K562 (cell line): ENCODE measurements around the gene PDPK1. TPM values are rescaled to one million over a fixed set of nuclear protein-coding genes. Genes with fewer than 3 reads are reported as not detected.
A peak's percentile ranks its signal among the peaks of the same experiment; 100 is the strongest.
"Not testable (repeated sequence)": the region's sequence is repeated elsewhere in the genome, so short reads cannot be mapped to it uniquely, and the experiment has no call there.

Source experiments
- ATAC-seq: fragments of 200-7000 bp; cut with Tn5 transposase; 3 replicates; pipeline ENCODE4 v1.9.1; 2020; ENCODE audit warnings: moderate library complexity
- BruUV-seq: library from RNA; stranded (reverse); fragments of 400-500 nt; replicated peaks from 2 replicates; lab custom pipeline; 2021; lab: Mats Ljungman, UMichigan
- CTCF ChIA-PET: fragments of 300-600 bp; formaldehyde crosslinking; extraction: SDS; loops from one replicate; lab custom pipeline; 2021; ENCODE audit warnings: low intra/inter-chr PET ratio; lab: Yijun Ruan, JAX
- POLR2A ChIA-PET: fragments of 300-600, 350-650 bp; sonication (Branson Sonifier 250); formaldehyde crosslinking; extraction: SDS; loops from one replicate; lab custom pipeline; 2021; ENCODE audit warnings: antibody characterized with exemption, inconsistent platforms; lab: Yijun Ruan, JAX
- DNase-seq, 4 experiments: peaks; one replicate each; pipeline versions ENCODE4 v3.0.0 to v3.0.0-alpha.2; 2011 to 2018; ENCODE audit warnings: low spot score in 3 of 4, mixed read lengths in 3 of 4; ENCODE audit errors: extremely low read depth in 1 of 4
- FAIRE-seq: peaks from 2 replicates; lab custom pipeline; 2011; peaks lifted over from hg19 to GRCh38; lab: Jason Lieb, UNC
- H2AFZ ChIP-seq: 2 replicates; pipeline ENCODE4 v1.6.0; 2011; ENCODE audit warnings: low read depth, low read length, control low read depth, inconsistent platforms
- H3K27ac ChIP-seq: fragments of 200-600 bp; 3 replicates; pipeline ENCODE4 v1.8.0; 2011; ENCODE audit warnings: low read depth, mild to moderate bottlenecking, control low read depth, inconsistent platforms, low read length, moderate library complexity, mixed read lengths; ENCODE audit errors: extremely low read depth
- H3K27me3 ChIP-seq, 2 experiments: fragments of 300-600 bp in 1 of 2; 2 replicates in 1 of 2; 3 replicates in 1 of 2; pipeline versions ENCODE4 v1.6.0 to v1.8.0; 2011; ENCODE audit warnings: inconsistent platforms in 2 of 2, low read length in 2 of 2, mild to moderate bottlenecking in 1 of 2, mixed read lengths in 1 of 2, moderate library complexity in 1 of 2; ENCODE audit not compliant: control insufficient read depth in 2 of 2, insufficient read depth in 2 of 2
- H3K36me3 ChIP-seq: fragments of 300-600 bp; 3 replicates; pipeline ENCODE4 v1.8.0; 2011; ENCODE audit warnings: mild to moderate bottlenecking, low read length, inconsistent platforms; ENCODE audit not compliant: control insufficient read depth, insufficient read depth
- H3K4me1 ChIP-seq, 2 experiments: fragments of 200-600 bp in 1 of 2; replicated peaks in 1 of 2; 2 replicates in 1 of 2; 3 replicates in 1 of 2; pipeline versions ENCODE4 v1.5.1 to v1.8.0; 2011; ENCODE audit warnings: inconsistent platforms in 2 of 2, low read length in 2 of 2, mild to moderate bottlenecking in 1 of 2, mixed read lengths in 1 of 2, moderate library complexity in 1 of 2; ENCODE audit not compliant: control insufficient read depth in 2 of 2, insufficient read depth in 2 of 2
- H3K4me2 ChIP-seq: 2 replicates; pipeline ENCODE4 v1.6.1; 2011; ENCODE audit warnings: low read length, control low read depth, inconsistent platforms, mixed read lengths; ENCODE audit not compliant: insufficient read depth
- H3K4me3 ChIP-seq: fragments of 200-600 bp; sonication (generic), shearing (Covaris generic); 2 replicates; pipeline ENCODE4 v1.5.1; 2016; ENCODE audit warnings: control low read depth, inconsistent platforms
- H3K79me2 ChIP-seq: fragments of 200-600 bp; 3 replicates; pipeline ENCODE4 v1.8.0; 2011; ENCODE audit warnings: low read length, inconsistent platforms; ENCODE audit not compliant: control insufficient read depth, insufficient read depth
- H3K9ac ChIP-seq, 2 experiments: 2 replicates each; pipeline versions ENCODE4 v1.6.0 to v1.6.1; 2011; ENCODE audit warnings: low read depth in 2 of 2, low read length in 2 of 2, control low read depth in 1 of 2, inconsistent platforms in 1 of 2, mild to moderate bottlenecking in 1 of 2, mixed read lengths in 1 of 2; ENCODE audit not compliant: insufficient read depth in 1 of 2
- H3K9me1 ChIP-seq: one replicate; pipeline ENCODE4 v1.6.0; 2011; ENCODE audit warnings: inconsistent platforms, mild to moderate bottlenecking, low read length, moderate library complexity; ENCODE audit not compliant: control insufficient read depth, insufficient read depth
- H3K9me3 ChIP-seq: replicated peaks from 2 replicates; pipeline ENCODE4 v1.5.1; 2011; ENCODE audit warnings: low read depth, low read length, inconsistent platforms; ENCODE audit not compliant: control insufficient read depth, insufficient read depth
- H4K20me1 ChIP-seq: replicated peaks from 2 replicates; pipeline ENCODE4 v1.6.1; 2011; ENCODE audit warnings: low read length, inconsistent platforms, mixed read lengths; ENCODE audit not compliant: control insufficient read depth, insufficient read depth
- WGBS: fragments of 100-300 bp; shearing (Covaris generic); methylation state at CpG from one replicate; pipeline ENCODE4 v1.1.6; 2016; ENCODE audit warnings: low coverage, mixed read lengths; ENCODE audit not compliant: insufficient coverage; ENCODE audit errors: missing lambda C conversion rate; 5-methylcytosine and 5-hydroxymethylcytosine counted together
- in situ Hi-C: fragments of 300-500 bp; cut with MboI; formaldehyde crosslinking; loops from 4 replicates; pipeline ENCODE4 v1.15.0; 2018; ENCODE audit warnings: inconsistent platforms, mixed read lengths
- intact Hi-C: fragments of 100-400 bp; cut with micrococcal nuclease; formaldehyde crosslinking; loops from 2 replicates; pipeline ENCODE4 v1.14.2; 2022
- polyA plus RNA-seq, 8 experiments: library from polyadenylated mRNA; depleted of rRNA in 4 of 8; stranded (reverse) in 5 of 8; unstranded in 3 of 8; fragments of >200 nt; fragmentation: Nextera tagmentation in 2 of 8; fragmentation: Illumina TruSeq in 1 of 8; extraction: Ambion mirVana in 2 of 8; extraction: Trizol in 1 of 8; gene quantifications; 2 replicates each; pipeline versions ENCODE4 v1.2.1 to v1.2.3, GENCODE V29; 2011 to 2014; ENCODE audit warnings: inconsistent platforms in 1 of 8, missing spikeins in 1 of 8
- total RNA-seq, 7 experiments: library from RNA; depleted of rRNA in 6 of 7; stranded (reverse); fragments of >200 nt in 6 of 7; fragmentation: Illumina TruSeq in 2 of 7; extraction: Trizol in 2 of 7; gene quantifications; 2 replicates each; pipeline versions ENCODE4 v1.2.1 to v1.2.3, GENCODE V29; 2011 to 2021; ENCODE audit warnings: low replicate concordance in 1 of 7

Gene PDPK1
- total and polyA plus RNA-seq, 9 of the 15 experiments (the other 6 are each of a cell fraction or from before 2014, with no cell fraction given), result 4.0 to 37.2 (median 18.7) TPM

DNA sequence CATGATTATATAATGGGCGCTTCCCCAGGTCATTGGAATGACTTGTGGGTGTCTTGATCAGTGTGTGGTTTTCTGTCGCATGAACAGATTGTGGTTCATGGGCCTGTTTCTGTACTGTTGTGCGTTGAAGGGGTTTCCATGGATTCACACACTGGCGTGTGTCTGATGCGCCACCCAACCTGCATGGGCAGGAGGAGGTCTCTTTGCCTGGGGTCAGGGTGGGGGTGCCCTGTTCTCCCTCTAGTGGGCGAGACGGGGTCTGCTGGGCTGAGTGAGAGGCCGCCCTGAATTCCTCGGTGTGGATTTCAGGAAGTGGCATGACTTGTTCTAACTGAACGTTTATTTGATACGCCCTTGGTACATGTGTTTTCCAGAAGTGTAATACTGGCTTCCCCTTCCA is 42.3 kb downstream of the PDPK1 start:
- whole genome bisulfite sequencing, result 73% methylated on average over 4 of the region's 11 CpGs
- H3K9ac ChIP-seq, H4K20me1 ChIP-seq, H3K9me3 ChIP-seq, BruUV-seq, H3K4me2 ChIP-seq, H3K27ac ChIP-seq, POLR2A ChIA-PET, H3K9me1 ChIP-seq, H3K79me2 ChIP-seq, DNase-seq, intact Hi-C loops, H2AFZ ChIP-seq, CTCF ChIA-PET, H3K27me3 ChIP-seq, H3K36me3 ChIP-seq, H3K4me3 ChIP-seq, H3K4me1 ChIP-seq: not testable (repeated sequence)
- in situ Hi-C loops, result loop anchor here (5.0 kb wide), 1 partner anchor 37 kb away; no protein-coding TSS in a partner anchor
- peak; percentile 74 for FAIRE-seq
- peak; percentile 80 for ATAC-seq

DNA sequence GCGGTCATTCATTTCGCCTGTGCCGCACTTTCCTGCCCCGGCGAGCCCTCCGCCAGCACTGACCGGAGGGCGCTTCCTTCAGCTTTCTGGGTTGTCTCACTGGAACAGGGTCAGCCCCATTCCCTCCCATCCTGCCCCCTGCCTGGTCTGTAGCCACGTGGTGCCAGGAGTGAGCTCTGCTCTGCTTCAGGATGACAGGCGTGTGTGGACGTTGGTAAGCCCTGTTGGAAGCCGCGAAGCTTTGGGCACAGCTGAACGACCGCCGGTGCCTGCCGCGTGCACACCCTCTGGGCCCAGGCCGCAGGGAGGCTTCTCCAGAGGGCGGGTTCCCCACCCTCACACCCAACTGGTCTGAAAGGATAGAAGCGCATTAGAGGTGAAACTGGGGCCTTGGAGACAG is 43.0 kb downstream of the PDPK1 start:
- DNase-seq, H3K79me2 ChIP-seq, H3K27me3 ChIP-seq, H3K9me3 ChIP-seq, H3K27ac ChIP-seq, H3K4me1 ChIP-seq, POLR2A ChIA-PET, CTCF ChIA-PET, H3K9me1 ChIP-seq, FAIRE-seq, BruUV-seq, H4K20me1 ChIP-seq, H3K4me2 ChIP-seq, H3K9ac ChIP-seq, ATAC-seq, intact Hi-C loops, H3K4me3 ChIP-seq, H2AFZ ChIP-seq: not testable (repeated sequence)
- peaks cover 11% of the 10 kb centered on the region; the same call in 2 of the 3 replicates for H3K36me3 ChIP-seq
- in situ Hi-C loops, result loop anchor here (5.0 kb wide), 1 partner anchor 36 kb away; no protein-coding TSS in a partner anchor
- WGBS, result no CpG with 5 or more reads among the region's 21 CpGs
